Activated T-helper 17 cell treated with anti-CD3 and anti-CD28 coated beads, Interleukin-2, amount 50 U/mL, for 72 hours (primary cell): ENCODE data around the gene LRRC8E. TPM values are rescaled to one million over a fixed set of nuclear protein-coding genes. Genes with fewer than 3 reads are reported as not detected.
A peak's percentile ranks its signal among the peaks of the same experiment; 100 is the strongest.
"Not testable (repeated sequence)": the region's sequence is repeated elsewhere in the genome, so short reads cannot be mapped to it uniquely, and the experiment has no call there.

Experiments
- ATAC-seq: fragments of 150-1000 bp; cut with Tn5 transposase; replicated peaks from 2 replicates; pipeline ENCODE4 v1.10.0; 2021; ENCODE audit warnings: mild to moderate bottlenecking, moderate library complexity
- H3K27ac Mint-ChIP-seq: one replicate; pipeline ENCODE4 v1.8.0; 2022; ENCODE audit warnings: mixed read lengths
- H3K27me3 Mint-ChIP-seq: one replicate; pipeline ENCODE4 v1.8.0; 2022; ENCODE audit warnings: mixed read lengths
- H3K36me3 Mint-ChIP-seq: one replicate; pipeline ENCODE4 v1.8.0; 2022; ENCODE audit warnings: low read depth, mild to moderate bottlenecking, mixed read lengths
- H3K4me1 Mint-ChIP-seq: one replicate; pipeline ENCODE4 v1.8.0; 2022; ENCODE audit warnings: mixed read lengths
- H3K4me3 Mint-ChIP-seq: one replicate; pipeline ENCODE4 v1.8.0; 2022; ENCODE audit warnings: mild to moderate bottlenecking, mixed read lengths
- H3K9me3 Mint-ChIP-seq: one replicate; pipeline ENCODE4 v1.8.0; 2022; ENCODE audit warnings: mixed read lengths
- total RNA-seq, 2 donors: library from RNA; stranded (reverse); gene quantifications; one replicate each; pipeline ENCODE4 v1.2.3, GENCODE V29; 2022

The LRRC8E gene
- total RNA-seq, 2 donors from 2014 or later: not detected

DNA sequence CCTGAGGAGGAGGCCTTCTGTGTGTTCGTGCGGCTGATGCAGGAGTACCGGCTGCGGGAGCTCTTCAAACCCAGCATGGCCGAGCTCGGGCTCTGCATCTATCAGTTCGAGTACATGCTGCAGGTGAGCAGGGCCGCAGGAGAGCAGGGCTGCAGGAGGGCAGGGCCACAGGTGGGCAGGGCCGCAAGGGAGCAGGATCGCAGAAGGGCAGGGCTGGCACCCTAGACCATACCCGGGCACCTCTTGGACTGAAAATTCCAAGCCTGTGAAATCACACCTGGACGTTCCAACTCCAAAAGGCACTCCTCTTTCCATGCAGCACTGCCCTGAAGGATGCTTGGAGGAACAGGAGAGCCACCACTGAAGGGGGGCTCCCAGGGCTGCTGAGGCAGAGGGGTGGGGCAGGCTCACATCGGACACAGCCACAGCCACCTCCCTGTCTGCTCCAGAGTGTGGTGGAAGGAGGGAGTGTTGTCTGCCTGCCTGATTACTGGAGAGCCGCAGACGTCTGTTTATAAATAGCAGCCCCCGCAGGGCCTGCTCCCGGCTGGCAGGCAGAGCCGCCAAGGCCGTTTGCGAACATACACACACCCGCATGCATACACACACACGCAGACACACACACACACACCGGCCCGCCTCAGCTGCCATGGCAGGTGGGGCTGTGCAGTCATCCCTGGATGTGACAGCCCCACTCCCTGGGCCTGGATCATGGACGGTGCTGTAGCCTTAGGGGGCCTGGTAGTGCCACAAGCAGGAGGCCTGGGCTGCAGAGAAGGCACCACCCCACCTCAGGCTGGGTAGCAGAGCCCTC is 38.1 kb upstream of the LRRC8E start:
- Mint-ChIP-seq H3K9me3 (no peaks in the 10 kb centered on the region), H3K27ac (no peak overlapping the region), H3K4me3 (no peak overlapping the region), H3K4me1 (no peaks in the 10 kb centered on the region), H3K36me3 (no peaks in the 10 kb centered on the region), H3K27me3 (no peaks in the 10 kb centered on the region)
- no peak for ATAC-seq

DNA sequence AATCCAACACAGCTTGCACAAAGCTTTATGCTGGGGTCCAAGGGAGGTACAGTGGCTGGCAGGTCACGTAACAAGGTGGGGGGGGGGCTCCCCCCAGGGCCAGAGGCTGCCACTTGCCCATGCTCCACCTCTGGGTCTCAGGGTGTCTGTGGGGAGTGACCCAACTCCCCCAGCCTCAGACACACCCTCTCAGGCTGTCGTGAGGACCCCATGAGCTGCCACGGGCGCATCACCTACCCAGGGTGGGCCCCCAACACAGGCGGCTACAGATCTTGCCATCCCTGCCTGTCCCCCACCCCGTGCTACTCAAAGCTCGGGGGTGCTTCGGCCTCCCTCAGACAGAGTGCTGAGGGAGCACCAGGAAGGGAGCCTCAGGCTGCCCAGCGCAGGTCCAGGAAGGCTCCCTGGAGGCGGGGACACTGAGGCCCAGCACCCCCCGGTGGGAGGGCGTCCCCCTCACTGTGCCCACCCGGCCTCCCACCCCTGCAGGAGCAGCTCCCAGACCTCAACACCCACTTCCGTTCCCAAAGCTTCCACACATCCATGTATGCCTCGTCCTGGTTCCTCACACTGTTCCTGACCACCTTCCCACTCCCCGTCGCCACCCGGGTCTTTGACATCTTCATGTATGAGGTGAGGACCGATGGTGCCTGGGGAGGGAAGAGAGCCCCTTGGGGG is 37.2 kb upstream of the LRRC8E start:
- no peak for ATAC-seq
- Mint-ChIP-seq H3K9me3 (no peaks in the 10 kb centered on the region), H3K27ac (no peak overlapping the region), H3K4me3 (no peak overlapping the region), H3K4me1 (no peaks in the 10 kb centered on the region), H3K36me3 (no peaks in the 10 kb centered on the region), H3K27me3 (no peaks in the 10 kb centered on the region)

DNA sequence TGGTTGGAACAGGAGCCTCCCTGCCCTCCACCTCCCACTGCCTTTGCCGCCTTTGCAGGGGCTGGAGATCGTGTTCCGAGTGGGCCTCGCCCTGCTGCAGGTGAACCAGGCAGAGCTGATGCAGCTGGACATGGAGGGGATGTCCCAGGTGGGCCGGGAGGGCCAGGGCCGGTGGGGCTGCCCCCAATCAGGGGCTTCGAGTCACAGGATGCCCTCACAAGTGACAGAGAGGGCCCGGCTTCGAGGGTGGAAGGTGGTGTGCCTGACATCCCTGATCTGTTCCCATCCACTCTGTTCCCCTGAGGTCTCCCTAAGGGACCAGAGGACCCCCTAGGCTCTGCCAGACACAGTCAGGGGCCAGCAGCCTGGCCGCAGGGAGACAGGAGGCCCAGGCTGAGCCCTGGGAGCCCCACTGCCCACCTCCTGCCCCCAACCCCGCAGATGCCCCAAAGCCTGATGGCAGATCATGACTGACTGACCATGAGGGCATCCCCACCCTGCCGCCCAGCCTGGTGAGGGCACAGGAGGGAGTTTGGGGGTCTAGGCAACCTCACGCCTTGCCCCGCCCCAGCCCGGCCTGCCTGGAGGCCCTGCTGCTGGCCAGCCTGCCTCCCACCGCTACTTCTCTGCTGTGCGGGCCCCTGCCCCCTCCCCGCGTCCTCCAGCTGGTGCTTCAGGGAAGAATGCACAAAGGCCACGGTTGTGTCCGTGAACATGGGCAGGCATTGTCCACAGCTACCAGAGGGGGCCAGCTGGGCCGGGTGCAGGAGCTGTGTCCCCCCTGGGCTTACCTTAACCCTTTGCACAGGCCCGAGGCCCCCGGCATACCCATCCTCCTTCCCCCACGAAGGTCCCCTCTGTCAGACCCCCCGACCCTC is 36.4 kb upstream of the LRRC8E start:
- Mint-ChIP-seq H3K27ac (no peak overlapping the region), H3K9me3 (no peaks in the 10 kb centered on the region), H3K27me3 (no peaks in the 10 kb centered on the region), H3K36me3 (no peaks in the 10 kb centered on the region), H3K4me3 (no peak overlapping the region), H3K4me1 (no peaks in the 10 kb centered on the region)
- ATAC-seq: no peak

DNA sequence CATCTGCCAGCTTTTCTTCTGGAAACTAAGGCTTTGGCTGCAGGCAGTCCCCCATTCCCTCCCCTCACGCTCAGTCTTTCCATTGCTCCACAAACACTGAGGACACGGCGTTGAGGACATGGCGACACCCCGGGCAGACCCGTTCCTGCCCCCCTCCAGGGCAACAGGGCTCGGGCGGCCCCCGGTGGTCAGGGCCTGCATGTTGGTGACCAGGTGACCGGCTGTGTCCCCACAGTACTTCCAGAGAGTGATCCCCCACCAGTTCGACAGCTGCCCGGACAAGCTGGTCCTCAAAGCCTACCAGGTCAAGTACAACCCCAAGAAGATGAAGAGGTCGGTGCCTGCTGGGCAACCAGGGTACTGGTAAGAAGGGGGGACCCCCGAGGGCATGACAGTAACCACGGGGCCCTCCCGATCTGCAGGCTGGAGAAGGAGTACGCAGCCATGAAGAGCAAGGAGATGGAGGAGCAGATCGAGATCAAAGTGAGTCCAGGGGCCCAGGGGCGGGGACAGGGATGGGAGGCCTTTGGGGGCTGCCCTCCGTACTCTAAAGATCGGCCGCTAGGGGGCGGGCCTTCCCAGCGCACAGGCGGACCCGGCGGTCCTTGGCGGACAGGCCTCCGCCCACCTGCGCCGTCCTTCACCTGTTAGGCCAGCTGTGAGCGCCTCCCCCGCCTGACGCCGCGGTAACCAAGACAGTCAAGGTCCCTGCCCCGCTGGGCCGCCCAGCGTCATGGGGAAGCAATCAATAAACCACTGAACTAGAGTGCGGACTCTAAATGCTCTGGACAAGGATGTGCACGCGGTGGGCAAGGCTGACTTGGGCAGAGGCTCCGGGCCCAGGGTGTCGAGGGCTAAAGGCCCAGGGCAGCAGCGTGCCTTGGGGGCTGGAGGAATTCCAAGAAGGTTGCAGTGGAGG is 35.2 kb upstream of the LRRC8E start:
- Mint-ChIP-seq H3K9me3 (no peaks in the 10 kb centered on the region), H3K27ac (no peak overlapping the region), H3K36me3 (no peaks in the 10 kb centered on the region), H3K27me3 (no peaks in the 10 kb centered on the region), H3K4me3 (no peak overlapping the region), H3K4me1 (no peaks in the 10 kb centered on the region)
- peak; percentile 90 for ATAC-seq

DNA sequence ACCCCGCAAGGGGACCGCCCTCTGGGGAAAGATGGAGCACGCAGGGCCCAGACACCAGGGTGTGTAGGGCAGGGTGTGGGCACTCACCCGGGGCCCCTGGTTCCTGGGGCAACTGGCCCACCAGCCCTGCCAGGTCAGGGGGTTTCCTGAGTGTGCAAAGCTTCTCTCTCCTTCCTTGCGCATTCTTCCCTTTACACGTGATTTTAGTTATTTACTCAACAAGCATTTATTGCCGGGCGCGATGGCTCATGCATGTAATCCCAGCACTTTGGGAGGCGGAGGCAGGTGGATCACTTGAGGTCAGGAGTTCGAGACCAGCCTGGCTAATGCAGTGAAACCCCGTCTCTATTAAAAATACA is 34.6 kb upstream of the LRRC8E start:
- no peak for ATAC-seq
- Mint-ChIP-seq H3K27ac (no peak overlapping the region), H3K27me3 (no peaks in the 10 kb centered on the region), H3K4me1 (no peaks in the 10 kb centered on the region), H3K36me3 (no peaks in the 10 kb centered on the region), H3K9me3 (no peaks in the 10 kb centered on the region), H3K4me3 (no peak overlapping the region)

DNA sequence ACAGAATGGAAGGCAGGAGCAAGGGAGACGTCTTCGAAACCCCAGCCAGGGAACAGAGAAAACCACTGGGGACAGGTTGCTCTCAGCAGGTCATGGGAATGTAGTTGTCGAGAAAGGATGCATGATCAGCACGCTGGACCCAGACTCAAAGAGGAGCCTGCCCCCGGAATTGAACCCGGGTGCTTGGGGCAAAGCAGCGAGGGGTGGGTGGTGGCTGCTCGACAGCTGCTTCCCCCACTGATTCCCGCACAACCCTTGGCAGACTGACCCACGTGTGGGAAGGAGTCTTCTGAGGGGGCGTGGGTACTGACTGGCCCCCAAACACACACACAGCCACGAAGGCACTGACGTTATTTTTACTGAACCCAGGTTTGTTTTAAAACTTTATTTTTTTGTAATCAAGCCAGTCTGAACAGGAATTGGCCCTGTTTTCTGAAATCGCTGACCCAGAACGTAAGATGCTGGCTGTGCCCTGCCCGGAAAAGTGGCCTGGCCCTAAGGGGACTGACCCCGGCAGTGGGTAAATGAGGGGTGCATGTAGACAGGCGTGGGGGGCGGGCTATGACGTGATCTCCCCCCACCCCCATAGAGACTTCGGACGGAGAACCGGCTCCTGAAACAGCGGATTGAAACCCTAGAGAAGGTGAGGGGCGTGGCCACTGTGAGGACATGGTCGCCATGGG is 32.7 kb upstream of the LRRC8E start:
- no peaks in the 10 kb centered on the region for H3K27me3 Mint-ChIP-seq
- no peak overlapping the region for H3K27ac Mint-ChIP-seq
- H3K9me3 Mint-ChIP-seq: no peaks in the 10 kb centered on the region
- ATAC-seq: no peak
- no peaks in the 10 kb centered on the region for H3K4me1 Mint-ChIP-seq
- no peak overlapping the region for H3K4me3 Mint-ChIP-seq
- no peaks in the 10 kb centered on the region for H3K36me3 Mint-ChIP-seq

DNA sequence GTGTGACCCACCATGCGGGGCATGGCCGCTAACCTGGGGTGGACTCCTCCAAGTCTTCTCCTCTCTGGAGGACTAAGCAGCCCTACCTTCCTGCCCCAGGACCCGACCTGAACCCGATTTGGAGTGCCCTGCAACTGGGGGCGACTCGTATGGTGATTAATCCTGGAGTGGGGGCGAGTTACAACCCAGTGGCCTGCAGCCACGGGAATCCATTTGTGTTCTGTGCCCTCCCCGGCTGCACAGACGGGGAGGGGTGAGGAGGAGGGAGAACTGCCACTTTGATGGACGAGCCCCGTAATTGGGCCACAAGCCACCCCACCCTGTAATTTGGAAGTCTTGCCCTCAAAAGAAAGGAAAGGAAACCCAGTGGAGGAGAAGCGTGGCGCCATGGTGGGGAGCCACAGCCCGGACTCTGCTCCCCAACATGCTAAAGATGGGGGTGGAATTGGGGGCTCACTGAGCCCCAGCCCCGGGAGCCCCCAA is 32.2 kb upstream of the LRRC8E start:
- no peak overlapping the region for H3K27ac Mint-ChIP-seq
- H3K36me3 Mint-ChIP-seq: no peaks in the 10 kb centered on the region
- no peaks in the 10 kb centered on the region for H3K9me3 Mint-ChIP-seq
- no peak for ATAC-seq
- H3K4me1 Mint-ChIP-seq: no peaks in the 10 kb centered on the region
- H3K4me3 Mint-ChIP-seq: no peak overlapping the region
- H3K27me3 Mint-ChIP-seq: no peaks in the 10 kb centered on the region

DNA sequence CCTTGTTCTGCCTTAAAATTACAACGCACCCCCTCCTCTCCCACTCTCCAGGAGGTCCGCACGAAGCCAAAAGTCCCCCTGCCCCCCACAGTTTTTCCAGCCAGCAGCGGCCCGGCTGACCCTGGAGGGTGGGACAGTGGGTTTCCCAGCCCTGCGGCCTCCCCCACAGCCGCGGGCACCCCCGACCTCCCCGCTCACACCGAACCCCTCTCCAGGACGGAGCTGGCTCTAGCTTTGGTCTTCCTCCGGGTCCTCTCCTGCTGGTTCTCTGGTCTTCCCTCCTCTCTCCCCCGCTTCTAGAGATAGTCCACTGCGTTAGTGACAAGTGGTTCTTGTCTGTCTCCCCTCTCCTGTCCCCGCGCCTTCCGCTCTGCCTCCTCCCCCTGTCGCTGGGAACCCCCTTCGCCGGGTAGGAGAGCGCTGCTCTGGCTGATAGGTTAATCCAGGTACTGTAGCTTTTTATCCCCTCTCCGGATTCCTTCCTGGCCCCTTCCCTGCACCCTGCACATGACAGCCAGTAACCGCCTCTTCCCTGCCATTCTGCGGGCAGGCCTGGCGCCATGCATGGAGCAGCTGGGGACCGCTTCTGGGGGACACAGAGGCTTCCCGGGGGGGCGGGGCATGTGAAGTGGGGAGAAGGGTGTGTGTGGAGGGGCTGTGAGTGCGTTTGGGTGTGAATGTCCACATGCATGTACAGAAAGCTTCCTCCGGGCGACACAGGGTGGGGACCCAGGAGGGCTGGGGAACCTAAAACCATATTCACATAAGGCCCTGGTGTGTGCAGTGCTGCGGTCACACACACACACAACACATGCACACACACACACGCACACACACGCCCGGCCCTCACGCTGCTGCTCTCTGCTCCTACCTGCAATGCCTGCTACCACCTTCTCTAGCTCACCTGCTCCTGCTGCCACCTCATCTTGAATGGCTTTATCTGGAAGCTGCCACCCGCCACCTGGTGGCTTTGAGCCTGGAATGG is 31.3 kb upstream of the LRRC8E start:
- no peak for ATAC-seq
- Mint-ChIP-seq H3K4me1 (no peaks in the 10 kb centered on the region), H3K27me3 (no peaks in the 10 kb centered on the region), H3K9me3 (no peaks in the 10 kb centered on the region), H3K27ac (no peak overlapping the region), H3K36me3 (no peaks in the 10 kb centered on the region), H3K4me3 (no peak overlapping the region)

DNA sequence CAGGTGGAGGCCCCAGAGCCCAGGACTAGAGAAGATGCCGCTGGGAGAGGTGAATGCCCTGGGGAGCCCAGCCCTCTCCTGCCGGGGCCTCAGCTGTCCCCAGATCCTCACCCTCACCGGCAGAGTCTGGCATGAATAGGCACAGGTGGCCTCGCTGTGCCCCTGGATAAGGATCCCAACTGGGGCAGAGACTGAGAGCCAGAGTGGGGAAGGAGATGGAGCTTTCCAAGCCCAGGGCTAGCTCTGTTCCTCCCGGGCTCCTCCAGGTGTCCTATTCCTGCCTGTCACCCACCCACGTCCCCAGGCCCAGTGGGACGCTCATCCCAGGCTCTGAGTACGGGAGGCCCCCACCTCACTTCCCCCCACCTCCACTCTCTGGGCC is 30.6 kb upstream of the LRRC8E start:
- H3K4me3 Mint-ChIP-seq: no peak overlapping the region

DNA sequence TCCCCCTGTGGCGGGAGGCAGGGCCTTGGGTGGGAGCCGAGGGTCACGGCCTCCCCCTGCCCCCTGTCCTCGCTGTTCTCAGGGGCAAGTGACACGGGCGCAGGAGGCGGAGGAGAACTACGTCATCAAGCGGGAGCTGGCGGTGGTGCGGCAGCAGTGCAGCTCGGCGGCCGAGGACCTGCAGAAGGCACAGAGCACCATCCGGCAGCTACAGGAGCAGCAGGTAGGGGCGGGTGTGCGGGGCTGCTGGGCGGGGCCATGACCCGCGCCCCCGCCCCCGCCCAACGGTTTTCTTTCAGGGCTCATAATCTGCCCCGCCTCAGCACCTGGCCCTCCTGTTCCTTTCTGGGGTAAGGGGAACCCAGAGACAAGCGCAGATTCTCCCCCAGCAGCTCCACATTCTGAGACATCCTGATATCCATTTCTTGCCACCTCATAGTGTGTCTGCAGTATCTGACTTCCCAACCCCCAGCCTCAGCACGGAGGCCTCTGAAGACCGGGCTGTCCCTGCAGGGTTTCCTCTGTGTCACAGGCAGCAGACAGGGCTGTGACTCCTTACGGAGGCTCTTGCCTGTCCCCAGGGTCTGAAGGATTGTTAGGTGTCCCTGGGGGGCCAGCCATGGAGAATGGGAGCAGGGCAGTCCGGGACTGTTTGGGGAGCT is 30.1 kb upstream of the LRRC8E start:
- H3K36me3 Mint-ChIP-seq: no peaks in the 10 kb centered on the region
- H3K4me3 Mint-ChIP-seq: no peak overlapping the region
- no peak for ATAC-seq
- no peaks in the 10 kb centered on the region for H3K9me3 Mint-ChIP-seq
- H3K27ac Mint-ChIP-seq: no peak overlapping the region
- H3K4me1 Mint-ChIP-seq: no peaks in the 10 kb centered on the region
- no peaks in the 10 kb centered on the region for H3K27me3 Mint-ChIP-seq

More for the DNA sequence above, 30.6 kb upstream of the LRRC8E start:
- no peaks in the 10 kb centered on the region for H3K27me3 Mint-ChIP-seq
- no peaks in the 10 kb centered on the region for H3K36me3 Mint-ChIP-seq
- H3K4me1 Mint-ChIP-seq: no peaks in the 10 kb centered on the region
- H3K27ac Mint-ChIP-seq: no peak overlapping the region
- ATAC-seq: no peak
- no peaks in the 10 kb centered on the region for H3K9me3 Mint-ChIP-seq

DNA sequence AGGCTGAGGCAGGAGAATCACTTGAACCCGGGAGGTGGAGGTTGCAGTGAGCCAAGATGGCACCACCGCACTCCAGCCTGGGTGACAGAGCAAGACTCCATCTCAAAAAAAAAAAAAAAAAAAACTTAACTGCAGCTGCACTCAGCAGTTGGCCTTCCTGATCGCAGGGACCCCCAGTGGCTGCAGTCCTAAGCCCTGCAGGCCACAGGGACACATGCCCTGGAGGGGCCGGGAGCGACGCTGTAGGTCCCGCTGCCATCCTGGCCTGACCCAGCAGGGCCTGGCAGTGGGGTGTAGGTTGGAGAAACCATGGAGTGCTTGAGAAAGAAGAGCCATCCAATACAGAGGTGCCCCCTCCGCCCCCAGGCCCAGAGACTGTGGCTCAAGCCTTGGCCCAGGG is 29.2 kb upstream of the LRRC8E start:
- H3K27me3 Mint-ChIP-seq, H3K27ac Mint-ChIP-seq, H3K4me3 Mint-ChIP-seq, H3K4me1 Mint-ChIP-seq, H3K9me3 Mint-ChIP-seq, ATAC-seq, H3K36me3 Mint-ChIP-seq: not testable (repeated sequence)
